Stimulated activated CD4-positive, alpha-beta T cell treated with anti-CD3 and anti-CD28 coated beads, Interleukin-15, amount 100 ng/mL, for 1 hour (primary cell): Measurements from ENCODE around the gene UBE2V1.

Experiments used
- DNase-seq, 2 donors: peaks; one replicate each; pipeline ENCODE4 v3.0.0-alpha.2; 2020; ENCODE audit warnings: low read depth in 1 of 2, low spot score in 1 of 2

The UBE2V1 gene

DNA sequence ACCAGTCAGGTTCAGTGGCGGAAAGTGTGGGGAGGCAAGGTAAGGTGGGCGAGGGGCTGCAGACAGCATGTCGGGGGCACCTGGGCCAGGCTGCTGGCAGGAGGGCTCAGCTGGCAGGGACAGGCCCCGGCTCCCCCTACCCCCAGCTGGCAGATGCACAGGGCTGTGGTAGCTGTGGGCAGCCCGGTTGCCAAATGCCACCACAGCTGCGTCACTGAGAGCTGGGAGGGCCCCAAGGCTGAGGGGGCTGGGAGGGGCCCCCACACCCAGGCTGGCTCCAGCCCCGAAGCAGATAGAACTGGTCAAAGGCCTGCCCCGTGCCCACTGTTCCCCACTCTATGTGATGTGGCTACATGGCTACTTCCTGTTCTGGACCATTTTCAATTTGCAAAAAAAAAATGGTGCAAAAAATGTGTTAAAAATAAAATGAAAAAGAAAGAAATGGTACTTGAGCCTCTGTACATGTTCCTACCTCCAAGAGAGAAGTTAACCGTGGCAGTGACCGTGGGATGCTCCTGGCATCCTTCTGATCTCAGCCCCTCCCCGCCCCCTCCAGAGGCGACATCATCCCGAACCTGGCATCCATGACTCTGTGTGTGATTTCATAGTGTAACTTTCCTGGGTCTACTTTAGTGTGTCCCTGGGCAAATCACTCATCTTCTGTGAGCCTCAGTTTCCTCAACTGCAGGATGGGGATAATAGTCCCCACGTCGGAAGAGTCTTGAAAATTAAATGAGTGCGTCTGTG is 64.4 kb downstream of the UBE2V1 start:
- no peak for DNase-seq

GRCh38 chr20:50044353-50044960 is 68.5 kb downstream of the UBE2V1 start:
- no peak for DNase-seq

GRCh38 chr20:50043573-50044352 is 69.2 kb downstream of the UBE2V1 start:
- no peak for DNase-seq

DNA sequence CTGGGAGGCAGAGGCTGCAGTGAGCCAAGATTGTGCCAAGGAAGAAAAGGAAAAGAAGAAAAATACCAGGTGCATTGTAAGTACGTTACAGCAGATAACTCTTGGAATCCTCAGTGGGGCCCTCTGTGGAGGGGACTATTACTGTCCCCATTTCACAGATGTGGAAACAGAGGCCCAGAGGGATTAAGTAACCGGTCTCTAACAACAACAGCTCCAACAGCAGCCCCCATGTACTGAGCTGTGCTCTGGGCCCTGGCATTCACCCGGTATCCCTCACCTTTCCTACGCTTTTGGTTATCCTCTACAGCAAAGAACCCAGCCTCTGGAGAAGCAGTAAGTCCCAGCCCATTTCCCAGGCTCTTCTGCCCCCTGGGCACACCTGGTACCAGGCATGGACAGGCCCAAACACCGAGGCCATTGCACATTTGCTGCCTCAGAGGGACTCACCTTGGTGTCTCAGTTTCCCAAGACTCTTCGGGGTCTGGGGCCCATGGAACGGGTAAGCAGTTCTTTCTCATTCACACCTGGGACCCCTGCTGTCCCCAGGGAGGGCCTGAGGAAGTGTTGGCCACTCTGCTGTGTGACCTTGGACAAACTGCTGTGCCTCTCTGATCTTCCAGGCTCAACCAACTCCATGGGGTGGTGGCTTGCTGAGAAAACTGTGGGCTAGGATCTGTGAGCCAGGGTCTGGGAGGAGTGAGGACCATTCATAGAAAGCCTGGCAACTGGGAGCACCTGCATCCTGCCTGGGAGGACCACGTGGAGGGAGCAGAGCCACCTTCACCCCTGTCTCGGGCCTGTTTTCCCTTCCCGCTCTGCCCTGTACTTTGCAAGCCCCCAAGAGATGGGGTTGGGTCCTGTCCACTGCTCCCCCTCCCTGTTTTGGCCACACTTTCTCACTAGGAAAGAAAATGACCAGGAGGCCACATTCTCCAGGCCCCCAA is 70.3 kb downstream of the UBE2V1 start:
- DNase-seq: no peak

- DNase-seq: no peak
These were observed 71.6 kb downstream of the UBE2V1 start for GRCh38 chr20:50041246-50041873.

DNA sequence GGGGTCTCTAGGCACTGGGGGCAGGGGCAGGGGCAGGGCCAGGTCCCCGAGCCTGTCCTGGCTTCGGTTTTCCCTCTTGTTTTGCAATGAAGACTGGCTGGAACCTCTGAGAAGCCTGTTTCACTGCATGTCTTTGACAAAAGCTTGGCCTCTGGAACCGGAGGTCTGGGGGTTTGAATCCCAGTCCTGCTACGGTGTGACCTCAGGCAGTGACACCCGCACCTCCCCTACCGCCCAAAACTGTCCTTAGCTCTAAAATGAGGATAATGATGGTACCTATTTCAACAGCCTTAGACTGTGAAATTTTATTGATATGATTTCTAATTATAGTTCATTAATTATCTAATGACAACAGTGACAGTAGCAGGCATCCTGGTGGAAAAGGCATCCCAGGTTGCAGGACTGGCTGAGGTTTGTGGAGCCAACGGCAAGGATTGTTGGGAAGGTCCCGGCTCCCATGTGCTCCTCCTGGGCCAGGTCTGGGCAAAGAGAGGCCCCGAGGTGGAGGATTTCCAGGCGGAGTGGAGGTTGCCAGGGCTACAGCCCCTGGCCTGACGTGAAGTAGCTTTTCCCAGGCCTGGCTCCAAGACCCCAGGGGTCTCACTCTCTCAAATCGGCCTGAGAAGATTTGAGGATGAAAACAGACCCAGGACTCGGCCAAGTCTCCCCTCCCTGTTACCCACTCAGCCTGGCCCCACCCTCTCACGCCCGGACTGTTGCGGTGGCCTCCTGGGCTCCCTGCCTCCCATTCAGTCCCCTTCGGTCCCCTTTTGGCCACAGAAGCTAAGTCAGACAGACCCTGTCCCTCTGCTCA is 72.3 kb downstream of the UBE2V1 start:
- no peak for DNase-seq

GRCh38 chr20:50039706-50040431 is 73.1 kb downstream of the UBE2V1 start:
- DNase-seq: no peak

GRCh38 chr20:50038574-50038991 is 74.4 kb downstream of the UBE2V1 start:
- DNase-seq: no peak

GRCh38 chr20:50038169-50038568 is 74.8 kb downstream of the UBE2V1 start:
- no peak for DNase-seq

GRCh38 chr20:50037575-50037974 is 75.4 kb downstream of the UBE2V1 start:
- no peak for DNase-seq

GRCh38 chr20:50037123-50037522 is 75.8 kb downstream of the UBE2V1 start:
- no peak for DNase-seq

DNA sequence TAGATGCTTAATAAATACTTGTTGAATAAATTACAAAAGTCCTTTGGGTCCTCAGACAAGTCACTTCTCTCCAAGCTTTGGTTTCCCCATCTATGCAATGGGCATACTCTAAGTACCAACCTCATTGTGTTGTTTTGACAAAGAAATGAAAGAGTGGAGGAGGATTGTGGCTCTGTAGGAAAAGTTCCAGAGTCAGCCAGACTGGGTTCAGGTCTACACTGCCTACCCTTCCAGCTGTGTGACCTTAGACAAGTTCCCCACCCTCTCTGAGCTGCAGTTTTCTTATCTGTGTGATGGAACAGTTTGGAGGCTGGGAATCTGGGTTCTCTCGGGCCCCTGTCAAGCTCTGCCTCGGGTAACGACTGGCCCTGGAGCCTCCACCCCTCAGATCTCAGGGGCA is 76.2 kb downstream of the UBE2V1 start:
- no peak for DNase-seq

GRCh38 chr20:50034567-50035180 is 78.3 kb downstream of the UBE2V1 start:
- no peak for DNase-seq

DNA sequence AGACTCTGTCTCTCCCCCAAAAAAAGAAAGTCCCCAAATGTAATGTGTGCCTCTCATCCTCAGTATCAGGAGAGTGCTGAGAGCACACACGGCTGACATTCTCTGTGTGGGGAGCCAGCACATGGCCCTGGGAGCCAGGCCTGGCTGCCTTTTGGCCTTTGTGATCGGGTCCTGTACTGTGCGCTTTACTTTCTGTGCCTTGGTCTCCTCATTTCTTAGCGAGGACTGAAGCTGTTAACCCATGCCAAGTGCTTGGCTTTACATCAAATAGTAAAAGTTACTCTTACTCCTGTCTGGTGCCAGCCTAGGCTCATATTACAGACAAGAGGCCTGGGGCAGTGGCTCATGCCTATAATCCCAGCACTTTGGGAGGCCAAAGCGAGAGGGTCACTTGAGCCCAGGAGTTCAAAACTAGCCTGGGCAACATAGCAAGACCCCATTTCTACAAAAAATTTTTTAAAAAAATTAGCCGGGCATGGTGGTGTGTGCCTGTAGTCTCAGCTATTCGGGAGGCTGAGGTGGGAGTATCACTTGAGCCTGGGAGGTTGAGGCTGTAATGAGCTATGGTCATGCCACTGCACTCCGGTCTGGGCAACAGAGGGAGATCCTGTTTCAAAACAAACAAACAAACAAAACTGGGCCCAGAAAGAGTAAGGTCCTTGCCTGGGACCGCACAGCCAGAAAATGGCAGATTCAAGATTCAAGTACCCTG is 79.8 kb downstream of the UBE2V1 start:
- DNase-seq: no peak
